Neuronal stem cell (in vitro differentiated cells): Measurements from ENCODE around the gene TNRC18.

Experiments
- DNase-seq: peaks from one replicate; pipeline ENCODE4 v3.0.0-alpha.2; 2013; ENCODE audit warnings: low spot score
- H2AFZ ChIP-seq: one replicate; pipeline ENCODE4 v1.6.1; 2013; ENCODE audit warnings: mild to moderate bottlenecking, low read length, inconsistent platforms
- H2AK5ac ChIP-seq: 2 replicates; pipeline ENCODE4 v1.6.1; 2013; ENCODE audit warnings: low read depth, mild to moderate bottlenecking, inconsistent platforms, low read length, moderate library complexity, mixed read lengths
- H2BK120ac ChIP-seq: 2 replicates; pipeline ENCODE4 v1.6.1; 2013; ENCODE audit warnings: low read depth, mild to moderate bottlenecking, inconsistent platforms, low read length, moderate library complexity, mixed read lengths
- H2BK12ac ChIP-seq: one replicate; pipeline ENCODE4 v1.6.1; 2013; ENCODE audit warnings: low read length, inconsistent platforms
- H2BK15ac ChIP-seq: 2 replicates; pipeline ENCODE4 v1.6.1; 2013; ENCODE audit warnings: mild to moderate bottlenecking, low read length, inconsistent platforms, mixed read lengths
- H2BK5ac ChIP-seq: one replicate; pipeline ENCODE4 v1.6.1; 2013; ENCODE audit warnings: inconsistent platforms, mild to moderate bottlenecking, low read length, moderate library complexity
- H3K14ac ChIP-seq: one replicate; pipeline ENCODE4 v1.6.1; 2013; ENCODE audit warnings: low read length, inconsistent platforms
- H3K18ac ChIP-seq: 2 replicates; pipeline ENCODE4 v1.6.1; 2013; ENCODE audit warnings: low read length, inconsistent platforms
- H3K23ac ChIP-seq: 2 replicates; pipeline ENCODE4 v1.6.1; 2013; ENCODE audit warnings: low read depth, mild to moderate bottlenecking, mixed read lengths, low read length, inconsistent platforms; ENCODE audit not compliant: poor library complexity
- H3K27ac ChIP-seq: replicated peaks from 3 replicates; pipeline ENCODE4 v1.5.1; 2013; ENCODE audit warnings: low read length, inconsistent platforms
- H3K27me3 ChIP-seq, 3 experiments: 2 replicates each; pipeline ENCODE4 v1.6.1; 2013; ENCODE audit warnings: low read length in 3 of 3, mild to moderate bottlenecking in 2 of 3, inconsistent platforms in 1 of 3, low read depth in 1 of 3, mixed read lengths in 1 of 3, moderate library complexity in 1 of 3; ENCODE audit not compliant: control insufficient read depth in 3 of 3, insufficient read depth in 3 of 3
- H3K36me3 ChIP-seq, 2 donors: replicated peaks in 1 of 2; 2 replicates each; pipeline ENCODE4 v1.6.1; 2013; ENCODE audit warnings: low read length in 2 of 2; ENCODE audit not compliant: control insufficient read depth in 2 of 2, insufficient read depth in 2 of 2
- H3K4ac ChIP-seq: 2 replicates; pipeline ENCODE4 v1.6.1; 2013; ENCODE audit warnings: inconsistent platforms, mild to moderate bottlenecking, low read length, moderate library complexity
- H3K4me1 ChIP-seq, 2 donors: 1 replicate in 1 of 2; 2 replicates in 1 of 2; pipeline ENCODE4 v1.6.1; 2013; ENCODE audit warnings: low read length in 2 of 2, low read depth in 1 of 2; ENCODE audit not compliant: control insufficient read depth in 2 of 2, insufficient read depth in 1 of 2
- H3K4me2 ChIP-seq: one replicate; pipeline ENCODE4 v1.6.1; 2013; ENCODE audit warnings: mild to moderate bottlenecking, low read length, inconsistent platforms; ENCODE audit not compliant: insufficient read depth, poor library complexity, severe bottlenecking
- H3K4me3 ChIP-seq, 2 donors: 2 replicates each; pipeline ENCODE4 v1.5.1; 2013; ENCODE audit warnings: low read length in 2 of 2, mild to moderate bottlenecking in 2 of 2, inconsistent platforms in 1 of 2, moderate library complexity in 1 of 2
- H3K79me1 ChIP-seq: one replicate; pipeline ENCODE4 v1.6.1; 2013; ENCODE audit warnings: low read depth, mild to moderate bottlenecking, inconsistent platforms, low read length, moderate library complexity
- H3K9ac ChIP-seq: one replicate; pipeline ENCODE4 v1.6.1; 2013; ENCODE audit warnings: mild to moderate bottlenecking, low read depth, low read length, inconsistent platforms; ENCODE audit not compliant: poor library complexity
- H3K9me3 ChIP-seq, 2 donors: replicated peaks in 1 of 2; 2 replicates each; pipeline versions ENCODE3 to v1.6.1; 2013; ENCODE audit warnings: low read length in 2 of 2, mild to moderate bottlenecking in 2 of 2, inconsistent platforms in 1 of 2, low read depth in 1 of 2, mixed read lengths in 1 of 2, moderate library complexity in 1 of 2; ENCODE audit not compliant: control insufficient read depth in 2 of 2, insufficient read depth in 1 of 2
- H4K8ac ChIP-seq: one replicate; pipeline ENCODE4 v1.6.1; 2013; ENCODE audit warnings: low read depth, mild to moderate bottlenecking, inconsistent platforms, low read length, moderate library complexity
- H4K91ac ChIP-seq: one replicate; pipeline ENCODE4 v1.6.1; 2013; ENCODE audit warnings: low read length, low read depth, mild to moderate bottlenecking, inconsistent platforms; ENCODE audit not compliant: poor library complexity
- WGBS, 2 donors: extraction: QIAGEN DNeasy Blood & Tissue Kit; methylation state at CpG; one replicate each; pipeline ENCODE4 v1.1.7; 2013; ENCODE audit warnings: missing lambda C conversion rate in 2 of 2, mixed read lengths in 1 of 2; ENCODE audit not compliant: insufficient read length in 2 of 2, insufficient replicate concordance in 1 of 2; ENCODE audit errors: extremely low coverage in 2 of 2; 5-methylcytosine and 5-hydroxymethylcytosine counted together

Gene TNRC18

GRCh38 chr7:5456409-5456808 lies 32.8 kb upstream of the TNRC18 start:
- Histone ChIP-seq H4K91ac (no peak overlapping the region), H2BK5ac (no peak overlapping the region), H3K9ac (no peak overlapping the region), H4K8ac (no peak overlapping the region), H2BK12ac (no peak overlapping the region), H3K23ac (no peak overlapping the region), H2AFZ (no peak overlapping the region), H3K4me3 (no peak overlapping the region), H3K79me1 (no peaks in the 10 kb centered on the region), H3K4me1 (peaks cover 5 to 6% of the 10 kb centered on the region in 2 donors), H3K14ac (no peak overlapping the region), H2BK15ac (no peak overlapping the region), H3K4ac (no peak overlapping the region), H3K36me3 (no peaks in the 10 kb centered on the region), H3K27ac (no peak overlapping the region), H2BK120ac (no peak overlapping the region), H3K4me2 (no peak overlapping the region), H3K18ac (no peak overlapping the region), H3K27me3 (no peaks in the 10 kb centered on the region), H3K9me3 (no peaks in the 10 kb centered on the region), H2AK5ac (peak overlapping the region; percentile 59)
- no peak for DNase-seq
- no CpG with 5 or more reads among the region's 4 CpGs for WGBS, 2 donors

- DNase-seq = no peak
- H2BK12ac ChIP-seq = no peak overlapping the region
- no peak overlapping the region for H2BK120ac ChIP-seq
- no peak overlapping the region for H3K14ac ChIP-seq
- no peak overlapping the region for H3K9ac ChIP-seq
- no peaks in the 10 kb centered on the region for H3K79me1 ChIP-seq
- H2AFZ ChIP-seq = no peak overlapping the region
- H3K4me1 ChIP-seq = peaks cover 8 to 12% of the 10 kb centered on the region in 2 donors
- H2BK5ac ChIP-seq = no peak overlapping the region
- no peak overlapping the region for H3K23ac ChIP-seq
- H3K36me3 ChIP-seq = no peaks in the 10 kb centered on the region
- H3K27ac ChIP-seq = no peak overlapping the region
- WGBS, 2 donors = no CpG with 5 or more reads among the region's 22 CpGs
- no peak overlapping the region for H3K4me3 ChIP-seq
- peak overlapping the region; percentile 31 for H3K18ac ChIP-seq
- no peak overlapping the region for H3K4me2 ChIP-seq
- H2BK15ac ChIP-seq = peak overlapping the region; percentile 22
- H2AK5ac ChIP-seq = peak overlapping the region; percentile 59
- no peaks in the 10 kb centered on the region for H3K27me3 ChIP-seq
- no peak overlapping the region for H4K8ac ChIP-seq
- no peak overlapping the region for H3K4ac ChIP-seq
- no peak overlapping the region for H4K91ac ChIP-seq
- no peaks in the 10 kb centered on the region for H3K9me3 ChIP-seq
Observed at GRCh38 chr7:5455581-5456219, 32.1 kb upstream of the TNRC18 start.

GRCh38 chr7:5455175-5455574 lies 31.5 kb upstream of the TNRC18 start:
- Histone ChIP-seq H3K4me1 (peaks cover 11 to 16% of the 10 kb centered on the region in 2 donors), H2AK5ac (peak overlapping the region; percentile 33), H2BK120ac (no peak overlapping the region), H2BK15ac (no peak overlapping the region), H3K79me1 (no peaks in the 10 kb centered on the region), H2AFZ (no peak overlapping the region), H3K9me3 (no peaks in the 10 kb centered on the region), H3K4ac (no peak overlapping the region), H2BK12ac (no peak overlapping the region), H3K4me3 (no peak overlapping the region), H2BK5ac (no peak overlapping the region), H3K14ac (no peak overlapping the region), H4K91ac (no peak overlapping the region), H3K23ac (no peak overlapping the region), H3K18ac (no peak overlapping the region), H3K27me3 (no peaks in the 10 kb centered on the region), H4K8ac (no peak overlapping the region), H3K9ac (no peak overlapping the region), H3K27ac (no peak overlapping the region), H3K4me2 (no peak overlapping the region), H3K36me3 (no peaks in the 10 kb centered on the region)
- no CpG with 5 or more reads among the region's 6 CpGs for WGBS, 2 donors
- DNase-seq = no peak

GRCh38 chr7:5454485-5454884 lies 30.9 kb upstream of the TNRC18 start:
- Histone ChIP-seq H3K23ac (no peak overlapping the region), H3K79me1 (no peaks in the 10 kb centered on the region), H2AFZ (no peak overlapping the region), H4K8ac (no peak overlapping the region), H2BK120ac (no peak overlapping the region), H3K14ac (no peak overlapping the region), H3K9ac (no peak overlapping the region), H3K9me3 (no peaks in the 10 kb centered on the region), H3K4me2 (no peak overlapping the region), H3K4me1 (peaks cover 11 to 16% of the 10 kb centered on the region in 2 donors), H2AK5ac (peak overlapping the region; percentile 58), H3K18ac (peak overlapping the region; percentile 46), H2BK15ac (no peak overlapping the region), H2BK5ac (no peak overlapping the region), H3K36me3 (no peaks in the 10 kb centered on the region), H4K91ac (no peak overlapping the region), H2BK12ac (no peak overlapping the region), H3K27ac (no peak overlapping the region), H3K4me3 (no peak overlapping the region), H3K27me3 (no peaks in the 10 kb centered on the region), H3K4ac (no peak overlapping the region)
- no CpG with 5 or more reads among the region's 8 CpGs for WGBS, 2 donors
- no peak for DNase-seq
